ENCODE measurements around the gene PHB1.

PHB1 gene

DNA sequence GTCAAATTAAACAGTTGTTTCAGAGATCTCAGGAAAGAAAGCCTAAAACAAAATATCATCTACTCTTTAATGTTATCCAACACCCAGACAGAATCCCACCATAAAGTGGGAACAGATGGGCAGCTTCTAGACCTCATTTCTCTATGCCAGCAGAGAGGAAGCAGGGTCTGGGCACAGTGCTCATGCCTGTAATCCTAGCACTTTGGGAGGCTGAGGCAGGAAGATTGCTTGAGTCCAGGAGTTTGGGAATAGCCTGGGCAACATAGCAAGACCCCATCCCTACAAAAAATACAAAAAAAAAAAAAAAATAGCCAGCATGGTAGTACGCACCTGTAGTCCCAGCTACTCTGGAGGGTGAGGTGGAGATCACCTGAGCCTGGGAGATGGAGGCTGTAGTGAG is 39.1 kb downstream of the PHB1 start:
- DNase-seq (ENCODE audit: low read depth in 2 of 2) = no peak
- TF ChIP-seq, protein P1, sequence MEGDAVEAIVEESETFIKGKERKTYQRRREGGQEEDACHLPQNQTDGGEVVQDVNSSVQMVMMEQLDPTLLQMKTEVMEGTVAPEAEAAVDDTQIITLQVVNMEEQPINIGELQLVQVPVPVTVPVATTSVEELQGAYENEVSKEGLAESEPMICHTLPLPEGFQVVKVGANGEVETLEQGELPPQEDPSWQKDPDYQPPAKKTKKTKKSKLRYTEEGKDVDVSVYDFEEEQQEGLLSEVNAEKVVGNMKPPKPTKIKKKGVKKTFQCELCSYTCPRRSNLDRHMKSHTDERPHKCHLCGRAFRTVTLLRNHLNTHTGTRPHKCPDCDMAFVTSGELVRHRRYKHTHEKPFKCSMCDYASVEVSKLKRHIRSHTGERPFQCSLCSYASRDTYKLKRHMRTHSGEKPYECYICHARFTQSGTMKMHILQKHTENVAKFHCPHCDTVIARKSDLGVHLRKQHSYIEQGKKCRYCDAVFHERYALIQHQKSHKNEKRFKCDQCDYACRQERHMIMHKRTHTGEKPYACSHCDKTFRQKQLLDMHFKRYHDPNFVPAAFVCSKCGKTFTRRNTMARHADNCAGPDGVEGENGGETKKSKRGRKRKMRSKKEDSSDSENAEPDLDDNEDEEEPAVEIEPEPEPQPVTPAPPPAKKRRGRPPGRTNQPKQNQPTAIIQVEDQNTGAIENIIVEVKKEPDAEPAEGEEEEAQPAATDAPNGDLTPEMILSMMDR (IDR thresholded peaks at IDR 0.05; ENCODE audit: low read depth, low read length) = no peak
- no peak overlapping the region for H3K4me3 ChIP-seq (replicated peaks in 1 of 2; ENCODE audit: low read depth in 2 of 2, low read length in 2 of 2)

DNA sequence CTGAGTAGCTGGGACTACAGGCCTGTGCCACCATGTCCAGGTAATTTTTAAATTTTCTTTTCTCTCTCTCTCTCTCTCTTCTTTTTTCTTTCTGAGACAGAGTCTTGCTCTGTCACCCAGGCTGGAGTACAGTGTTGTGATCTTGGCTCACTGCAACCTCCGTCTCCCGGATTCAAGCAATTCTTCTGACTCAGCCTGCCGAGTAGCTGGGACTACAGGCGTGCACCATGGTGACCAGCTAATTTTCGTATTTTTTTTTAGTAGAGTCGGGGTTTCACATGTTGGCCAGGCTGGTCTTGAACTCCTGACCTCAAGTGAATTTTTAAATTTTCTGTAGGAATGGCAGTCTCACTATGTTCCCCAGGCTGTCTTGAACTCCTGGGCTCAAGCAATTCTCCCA is 41.6 kb downstream of the PHB1 start:
- no peak for DNase-seq (ENCODE audit: low read depth in 2 of 2)
- H3K4me3 ChIP-seq (replicated peaks in 1 of 2; ENCODE audit: low read depth in 2 of 2, low read length in 2 of 2) = no peak overlapping the region
- TF ChIP-seq, protein P1 (IDR thresholded peaks at IDR 0.05; ENCODE audit: low read depth, low read length) = no peak

DNA sequence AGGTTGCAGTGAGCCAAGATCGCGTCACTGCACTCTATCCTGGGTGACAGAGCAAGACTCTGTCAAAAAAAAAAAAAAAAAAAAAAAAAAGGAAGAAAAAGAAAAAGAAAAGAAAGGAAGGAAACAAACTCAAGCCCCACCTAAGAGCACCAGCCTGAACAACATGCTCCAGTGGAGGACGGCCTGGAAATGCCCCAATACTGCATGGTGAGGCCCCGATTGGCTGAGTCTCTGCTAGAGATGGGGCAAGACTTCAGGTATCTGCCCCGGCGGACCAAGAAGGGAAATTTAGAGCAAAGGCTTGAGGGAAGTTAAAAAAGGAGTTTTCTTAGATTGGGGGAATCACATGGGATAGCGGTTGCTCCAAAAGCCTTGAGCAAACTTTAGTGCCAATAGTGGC is 42.3 kb downstream of the PHB1 start:
- DNase-seq (ENCODE audit: low read depth in 2 of 2) = no peak
- no peak overlapping the region for H3K4me3 ChIP-seq (replicated peaks in 1 of 2; ENCODE audit: low read depth in 2 of 2, low read length in 2 of 2)
- TF ChIP-seq, protein P1 (IDR thresholded peaks at IDR 0.05; ENCODE audit: low read depth, low read length) = no peak

DNA sequence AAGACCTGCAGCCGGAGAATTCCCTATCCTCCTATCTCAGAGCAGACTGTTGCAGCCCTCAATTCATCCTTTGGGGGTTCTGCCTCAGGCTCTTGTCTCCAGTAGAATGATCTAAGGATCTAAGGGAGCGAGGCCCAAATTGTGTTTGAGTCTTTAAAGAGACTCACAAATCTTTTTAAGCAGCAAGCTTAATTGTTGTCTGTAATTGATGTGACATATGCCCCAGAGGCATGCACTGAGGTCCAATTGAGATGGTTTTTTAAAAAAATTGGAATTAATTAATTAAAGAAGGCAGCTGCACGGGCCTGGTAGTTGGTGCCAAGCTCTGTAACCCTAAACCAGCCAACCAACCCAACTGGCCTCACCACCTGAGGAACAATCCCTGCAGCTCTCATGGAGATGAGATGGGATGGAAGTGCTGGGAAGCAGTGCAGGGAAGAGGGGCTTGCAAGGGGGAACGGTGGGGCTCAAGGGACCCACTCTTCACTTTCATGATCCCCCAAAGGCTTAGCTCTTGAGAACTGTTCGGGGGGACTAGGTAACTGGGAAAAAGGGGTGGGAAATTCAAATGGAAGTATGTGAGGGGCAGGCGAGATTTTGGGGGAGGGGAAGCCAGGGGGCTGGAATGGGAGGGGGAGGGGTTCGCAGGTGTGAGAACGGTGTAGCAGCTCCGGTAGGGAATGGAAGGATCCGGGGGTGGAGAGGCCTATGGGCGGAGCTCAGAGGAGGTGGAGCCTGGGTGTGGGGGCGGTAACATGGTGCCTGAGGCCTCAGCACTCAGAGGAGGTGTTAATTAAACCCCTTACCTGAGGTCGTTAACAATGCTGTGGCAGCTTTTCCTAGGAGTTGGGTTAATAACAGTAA is 43.5 kb downstream of the PHB1 start:
- H3K4me3 ChIP-seq (replicated peaks in 1 of 2; ENCODE audit: low read depth in 2 of 2, low read length in 2 of 2) = no peak overlapping the region
- TF ChIP-seq, protein P1 (IDR thresholded peaks at IDR 0.05; ENCODE audit: low read depth, low read length) = no peak
- no peak for DNase-seq (ENCODE audit: low read depth in 2 of 2)

DNA sequence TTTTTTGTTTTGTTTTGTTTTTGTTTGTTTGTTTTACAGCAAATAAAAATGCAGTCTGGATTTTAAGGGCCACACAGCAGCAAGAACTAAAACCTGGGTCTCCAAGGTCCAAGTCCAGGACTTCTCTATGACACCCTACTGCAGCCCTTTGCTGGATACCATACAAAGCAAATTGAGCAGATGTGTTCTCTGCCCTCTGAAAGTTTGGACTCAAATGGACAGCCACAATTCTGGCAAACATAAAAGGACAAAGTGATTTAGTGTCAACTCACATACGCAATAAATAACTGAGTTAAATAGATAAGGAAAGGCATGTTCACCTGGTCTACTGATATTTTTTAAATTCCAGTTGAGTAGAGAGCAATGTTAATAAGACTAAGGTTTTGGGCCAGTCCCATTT is 44.9 kb downstream of the PHB1 start:
- DNase-seq (ENCODE audit: low read depth in 2 of 2) = no peak
- H3K4me3 ChIP-seq (replicated peaks in 1 of 2; ENCODE audit: low read depth in 2 of 2, low read length in 2 of 2) = no peak overlapping the region
- TF ChIP-seq, protein P1 (IDR thresholded peaks at IDR 0.05; ENCODE audit: low read depth, low read length) = no peak

DNA sequence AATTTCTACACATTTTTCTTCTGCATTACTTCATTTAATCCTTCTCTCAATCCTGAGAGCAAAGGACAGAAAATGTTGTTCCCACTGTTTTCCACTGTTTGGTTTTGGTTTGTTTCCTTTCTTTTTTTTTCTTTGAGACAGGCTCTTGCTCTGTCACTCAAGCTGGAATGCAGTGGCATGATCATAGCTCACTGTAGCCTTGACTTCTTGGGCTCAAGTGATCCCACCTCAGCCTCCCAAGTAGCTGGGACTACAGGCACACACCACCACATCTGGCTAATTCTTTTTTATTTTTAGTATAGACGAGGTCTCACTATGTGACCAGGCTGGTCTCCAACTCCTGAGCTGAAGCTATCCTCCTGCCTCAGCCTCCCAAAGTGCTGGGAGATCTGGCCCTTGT is 45.6 kb downstream of the PHB1 start:
- TF ChIP-seq, protein P1 (IDR thresholded peaks at IDR 0.05; ENCODE audit: low read depth, low read length) = no peak
- no peak overlapping the region for H3K4me3 ChIP-seq (replicated peaks in 1 of 2; ENCODE audit: low read depth in 2 of 2, low read length in 2 of 2)
- DNase-seq (ENCODE audit: low read depth in 2 of 2) = no peak

Data from cardiac fibroblast (primary cell).